Hepatocyte (in vitro differentiated cells): ENCODE measurements around the gene UGT1A7. TPM values are rescaled to one million over a fixed set of nuclear protein-coding genes. Genes with fewer than 3 reads are reported as not detected.

ENCODE experiments used
- DNase-seq: peaks from one replicate; pipeline ENCODE4 v3.0.0-alpha.2; 2016; ENCODE audit warnings: low spot score
- H2AFZ ChIP-seq: fragments of 200-600 bp; sonication (generic); 2 replicates; pipeline ENCODE4 v1.6.0; 2016; ENCODE audit warnings: antibody characterized with exemption, mild to moderate bottlenecking
- H3K27ac ChIP-seq: fragments of 200-600 bp; sonication (generic); 2 replicates; pipeline ENCODE4 v1.5.1; 2016; ENCODE audit warnings: mild to moderate bottlenecking
- H3K27me3 ChIP-seq: fragments of 200-600 bp; sonication (generic); 2 replicates; pipeline ENCODE4 v1.6.1; 2016
- H3K36me3 ChIP-seq: fragments of 200-600 bp; sonication (generic); replicated peaks from 2 replicates; pipeline ENCODE4 v1.5.1; 2016; ENCODE audit warnings: low read depth; ENCODE audit not compliant: insufficient read depth
- H3K4me1 ChIP-seq: fragments of 200-600 bp; sonication (generic); 2 replicates; pipeline ENCODE4 v1.5.1; 2016; ENCODE audit warnings: mild to moderate bottlenecking, moderate library complexity; ENCODE audit not compliant: insufficient read depth
- H3K4me2 ChIP-seq: fragments of 200-600 bp; sonication (generic); 2 replicates; pipeline ENCODE4 v1.6.0; 2016
- H3K4me3 ChIP-seq: fragments of 200-600 bp; sonication (generic); 2 replicates; pipeline ENCODE4 v1.5.1; 2016; ENCODE audit warnings: mild to moderate bottlenecking
- H3K79me2 ChIP-seq: fragments of 200-600 bp; sonication (generic); 2 replicates; pipeline ENCODE4 v1.6.0; 2017; ENCODE audit warnings: mild to moderate bottlenecking
- H3K9me2 ChIP-seq: fragments of 200-600 bp; sonication (generic); replicated peaks from 2 replicates; pipeline ENCODE4 v1.6.0; 2017; ENCODE audit warnings: mild to moderate bottlenecking; ENCODE audit not compliant: insufficient read depth
- H3K9me3 ChIP-seq: fragments of 200-600 bp; sonication (generic); 2 replicates; pipeline ENCODE4 v1.5.1; 2016; ENCODE audit warnings: low read depth, mild to moderate bottlenecking
- H4K20me1 ChIP-seq: fragments of 200-600 bp; sonication (generic); 2 replicates; pipeline ENCODE4 v1.6.0; 2016; ENCODE audit warnings: mild to moderate bottlenecking; ENCODE audit not compliant: insufficient read depth, poor library complexity, severe bottlenecking
- CTCF ChIP-seq: fragments of 200-600 bp; sonication (generic); IDR thresholded peaks from 2 replicates; pipeline ENCODE4 v1.5.1; 2016; ENCODE audit warnings: antibody characterized with exemption, mild to moderate bottlenecking; ENCODE audit not compliant: poor library complexity
- EZH2 ChIP-seq: fragments of 200-600 bp; sonication (generic); IDR thresholded peaks from 2 replicates; pipeline ENCODE4 v1.6.1; 2016; ENCODE audit warnings: antibody characterized with exemption, mild to moderate bottlenecking, borderline replicate concordance
- EZH2phosphoT487 ChIP-seq: fragments of 200-600 bp; sonication (generic); IDR thresholded peaks from one replicate; pipeline ENCODE4 v1.6.1; 2018; ENCODE audit warnings: antibody characterized with exemption, mild to moderate bottlenecking, low read depth, moderate library complexity; ENCODE audit not compliant: unreplicated experiment, severe bottlenecking
- WGBS: methylation state at CpG from one replicate; pipeline ENCODE4 v1.1.6; 2016; ENCODE audit warnings: low lambda C conversion rate; ENCODE audit errors: missing lambda C conversion rate; 5-methylcytosine and 5-hydroxymethylcytosine counted together
- polyA plus RNA-seq: library from polyadenylated mRNA; unstranded; fragments of >200 nt; fragmentation: Nextera tagmentation; extraction: Ambion mirVana; gene quantifications from 2 replicates; pipeline ENCODE4 v1.2.1, GENCODE V29; 2016
- total RNA-seq: library from RNA; depleted of rRNA; stranded (reverse); fragments of >200 nt; gene quantifications from 2 replicates; pipeline ENCODE4 v1.2.3, GENCODE V29; 2014

UGT1A7 gene
- total and polyA plus RNA-seq, 2 experiments from 2014 or later = 0.07 TPM; not detected in 1

DNA sequence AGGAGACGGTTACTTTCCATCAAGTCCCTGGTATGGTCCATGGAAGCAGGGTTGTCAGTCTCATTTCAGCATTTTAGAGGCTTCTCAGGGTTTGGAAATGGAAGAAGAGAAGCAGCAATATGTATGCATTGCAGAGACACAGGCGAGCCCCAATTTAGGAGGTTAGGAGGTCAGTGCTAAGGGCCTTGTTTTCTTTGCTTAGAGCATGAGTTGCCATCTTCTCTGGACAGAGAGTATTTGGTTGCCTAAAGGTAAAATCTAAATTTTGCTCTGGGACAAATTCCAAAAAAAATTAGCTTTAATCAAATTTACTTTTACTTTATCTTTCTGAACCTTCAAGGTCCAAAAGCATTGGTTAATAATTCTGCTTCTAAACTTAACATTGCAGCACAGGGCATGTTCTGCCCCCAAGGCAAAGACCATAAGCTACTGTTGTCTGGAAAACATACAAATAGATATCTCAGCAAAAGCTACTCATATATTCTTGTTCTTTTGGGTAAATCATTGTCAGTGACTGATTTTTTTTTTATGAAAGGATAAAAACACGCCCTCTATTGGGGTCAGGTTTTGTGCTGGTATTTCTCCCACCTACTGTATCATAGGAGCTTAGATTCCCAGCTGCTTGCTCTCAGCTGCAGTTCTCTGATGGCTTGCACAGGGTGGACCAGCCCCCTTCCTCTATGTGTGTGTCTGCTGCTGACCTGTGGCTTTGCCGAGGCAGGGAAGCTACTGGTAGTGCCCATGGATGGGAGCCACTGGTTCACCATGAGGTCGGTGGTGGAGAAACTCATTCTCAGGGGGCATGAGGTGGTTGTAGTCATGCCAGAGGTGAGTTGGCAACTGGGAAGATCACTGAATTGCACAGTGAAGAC lies 10.2 kb upstream of the UGT1A7 start, which contains the start of gene UGT1A9:
UGT1A9 (plus strand) TSS at position 609 of the 872 bp plus-strand sequence; CDS start at position 646, 37 bp downstream.
- no peaks in the 10 kb centered on the region for H4K20me1 ChIP-seq
- H3K27ac ChIP-seq = no peak within 1 kb of the TSS
- H3K4me3 ChIP-seq = no peak within 1 kb of the TSS
- no peak for TF ChIP-seq EZH2phosphoT487
- no peak for TF ChIP-seq CTCF
- TF ChIP-seq EZH2 = no peak
- H3K36me3 ChIP-seq = no peaks in the 10 kb centered on the region
- no peaks in the 10 kb centered on the region for H3K27me3 ChIP-seq
- 89% methylated on average over 5 of the region's 5 CpGs for WGBS
- no peak within 1 kb of the TSS for H2AFZ ChIP-seq
- no peaks in the 10 kb centered on the region for H3K9me2 ChIP-seq
- no peaks in the 10 kb centered on the region for H3K4me1 ChIP-seq
- H3K79me2 ChIP-seq = no peaks in the 10 kb centered on the region
- no peak within 1 kb of the TSS for H3K4me2 ChIP-seq
- no peak for DNase-seq
- H3K9me3 ChIP-seq = no peaks in the 10 kb centered on the region

GRCh38 chr2:233672886-233673285 lies 8.8 kb upstream of the UGT1A7 start:
- Histone ChIP-seq H2AFZ (no peak overlapping the region), H3K9me2 (no peaks in the 10 kb centered on the region), H4K20me1 (no peaks in the 10 kb centered on the region), H3K4me3 (no peak overlapping the region), H3K4me1 (no peaks in the 10 kb centered on the region), H3K4me2 (no peak overlapping the region), H3K9me3 (no peaks in the 10 kb centered on the region), H3K79me2 (no peaks in the 10 kb centered on the region), H3K27ac (no peak overlapping the region), H3K36me3 (no peaks in the 10 kb centered on the region), H3K27me3 (no peaks in the 10 kb centered on the region)
- DNase-seq = no peak
- 94% methylated on average over 3 of the region's 3 CpGs for WGBS
- no peak for TF ChIP-seq EZH2phosphoT487
- TF ChIP-seq CTCF = no peak
- no peak for TF ChIP-seq EZH2

GRCh38 chr2:233673896-233674295 lies 7.8 kb upstream of the UGT1A7 start:
- TF ChIP-seq EZH2phosphoT487 (no peak), EZH2 (no peak), CTCF (no peak)
- H4K20me1 ChIP-seq = no peaks in the 10 kb centered on the region

More at GRCh38 chr2:233673896-233674295, 7.8 kb upstream of the UGT1A7 start:
- no peak for DNase-seq
- Histone ChIP-seq H3K79me2 (no peaks in the 10 kb centered on the region), H3K9me3 (no peaks in the 10 kb centered on the region), H3K27me3 (no peaks in the 10 kb centered on the region), H3K36me3 (no peaks in the 10 kb centered on the region), H2AFZ (no peak overlapping the region), H3K27ac (no peak overlapping the region), H3K4me2 (no peak overlapping the region), H3K9me2 (no peaks in the 10 kb centered on the region), H3K4me1 (no peaks in the 10 kb centered on the region), H3K4me3 (no peak overlapping the region)
